A673 (cell line): ENCODE data around the gene GPR137. TPM values are rescaled to one million over a fixed set of nuclear protein-coding genes. Genes with fewer than 3 reads are reported as not detected.

ENCODE experiments used
- BruUV-seq: library from RNA; stranded (reverse); fragments of 400-500 nt; replicated peaks from 2 replicates; lab custom pipeline; 2021; lab: Mats Ljungman, UMichigan
- CTCF ChIA-PET: fragments of 300-600 bp; sonication (Branson Sonifier 250); formaldehyde crosslinking; loops from one replicate; lab custom pipeline; 2022; ENCODE audit warnings: antibody characterized with exemption; lab: Charles Lee
- POLR2A ChIA-PET: fragments of 300-600 bp; sonication (Branson Sonifier 250); formaldehyde crosslinking; loops from one replicate; lab custom pipeline; 2022; ENCODE audit warnings: antibody characterized with exemption; ENCODE audit not compliant: low non-redundant PET; lab: Charles Lee
- DNase-seq: peaks from one replicate; pipeline ENCODE4 v3.0.0-alpha.2; 2015; ENCODE audit warnings: low spot score
- H3K27ac ChIP-seq: fragments of 200-600 bp; sonication (generic); 2 replicates; pipeline ENCODE4 v1.5.1; 2016; ENCODE audit warnings: mixed run types, low read depth, mild to moderate bottlenecking, mixed read lengths, antibody characterized with exemption, low read length; ENCODE audit not compliant: poor library complexity, severe bottlenecking
- H3K27me3 ChIP-seq: fragments of 200-600 bp; sonication (generic); replicated peaks from 2 replicates; pipeline ENCODE4 v1.6.1; 2017; ENCODE audit warnings: mixed run types, low read depth, mild to moderate bottlenecking, mixed read lengths, antibody characterized with exemption, low read length; ENCODE audit not compliant: insufficient read depth, poor library complexity
- H3K36me3 ChIP-seq: fragments of 200-600 bp; sonication (generic); 2 replicates; pipeline ENCODE4 v1.6.1; 2016; ENCODE audit warnings: mixed run types, mild to moderate bottlenecking, mixed read lengths, antibody characterized with exemption, low read length; ENCODE audit not compliant: insufficient read depth, poor library complexity, severe bottlenecking
- H3K4me1 ChIP-seq: fragments of 200-600 bp; sonication (generic); 2 replicates; pipeline ENCODE4 v1.6.1; 2017; ENCODE audit warnings: mixed run types, mild to moderate bottlenecking, mixed read lengths, antibody characterized with exemption, low read length; ENCODE audit not compliant: insufficient read depth, poor library complexity, severe bottlenecking
- H3K4me3 ChIP-seq: fragments of 200-600 bp; sonication (generic); 2 replicates; pipeline ENCODE4 v1.5.1; 2016; ENCODE audit warnings: low read depth, mixed run types, mild to moderate bottlenecking, mixed read lengths, low read length; ENCODE audit not compliant: poor library complexity, severe bottlenecking
- H3K9me3 ChIP-seq: fragments of 200-600 bp; sonication (generic); 2 replicates; pipeline ENCODE4 v1.6.1; 2016; ENCODE audit warnings: mixed run types, low read depth, mild to moderate bottlenecking, mixed read lengths, antibody characterized with exemption, low read length; ENCODE audit not compliant: poor library complexity, severe bottlenecking
- CTCF ChIP-seq: fragments of 300-800, 200-600 bp; sonication (generic); conservative IDR thresholded peaks from 2 replicates; pipeline ENCODE4 v1.5.1; 2017; ENCODE audit warnings: low read depth, mild to moderate bottlenecking, antibody characterized with exemption, low read length, moderate library complexity, mixed read lengths
- EZH2 ChIP-seq: fragments of 200-600 bp; sonication (generic); IDR thresholded peaks from 2 replicates; pipeline ENCODE4 v1.6.1; 2017; ENCODE audit warnings: borderline replicate concordance, low read depth, mild to moderate bottlenecking, mixed read lengths, antibody characterized with exemption, low read length; ENCODE audit not compliant: poor library complexity, severe bottlenecking
- intact Hi-C: fragments of 100-400 bp; cut with micrococcal nuclease; formaldehyde crosslinking; loops from one replicate; pipeline ENCODE4 v1.10.0; 2022; ENCODE audit not compliant: unreplicated experiment
- total RNA-seq: library from RNA; stranded (reverse); gene quantifications from 2 replicates; pipeline ENCODE4 v1.2.3, GENCODE V29; 2021

GPR137 gene
- total RNA-seq, 1 experiment from 2014 or later: 47.9 TPM

GRCh38 chr11:64268025-64268892 lies 17.4 kb upstream of the GPR137 start:
- Histone ChIP-seq H3K4me1 (peaks cover 16% of the 10 kb centered on the region), H3K4me3 (peak overlapping the region; percentile 78), H3K9me3 (no peaks in the 10 kb centered on the region), H3K27me3 (no peaks in the 10 kb centered on the region), H3K27ac (peak overlapping the region; percentile 94), H3K36me3 (peaks cover 25% of the 10 kb centered on the region)
- peak; percentile 47 for DNase-seq
- BruUV-seq: no TSS peak
- CTCF ChIA-PET: interaction anchor here (1.7 kb wide), 1 partner anchor 87 kb away, joined by 4 read pairs; no protein-coding TSS in a partner anchor
- intact Hi-C loops: no loop called here
- TF ChIP-seq CTCF (no peak), EZH2 (no peak)
- POLR2A ChIA-PET: no interaction called here

GRCh38 chr11:64268893-64269539 lies 16.6 kb upstream of the GPR137 start:
- TF ChIP-seq CTCF (no peak), EZH2 (no peak)

GRCh38 chr11:64269540-64270220 lies 16.0 kb upstream of the GPR137 start:
- ChIA-PET POLR2A (no interaction called here), CTCF (interaction anchor here (1.0 to 2.7 kb wide), 4 partner anchors 18 to 86 kb away, joined by 4 to 11 read pairs (median 8); no protein-coding TSS in a partner anchor)
- peak; percentile 100 for DNase-seq
- H3K9me3 ChIP-seq: no peaks in the 10 kb centered on the region
- peaks cover 12% of the 10 kb centered on the region for H3K36me3 ChIP-seq
- 0 out of 2 replicates have a peak, but pooled peaks have one; percentile 22 for TF ChIP-seq CTCF
- no peak for TF ChIP-seq EZH2
- intact Hi-C loops: loop anchor here (2.0 kb wide), 2 partner anchors 15 to 35 kb away; partner anchors contain the start of genes BAD, ESRRA and GPR137
- H3K4me3 ChIP-seq: peak overlapping the region; percentile 78
- no peaks in the 10 kb centered on the region for H3K27me3 ChIP-seq
- peaks cover 16% of the 10 kb centered on the region for H3K4me1 ChIP-seq
- H3K27ac ChIP-seq: peak overlapping the region; percentile 94
- BruUV-seq: TSS peak; percentile 45

More at GRCh38 chr11:64268893-64269539, 16.6 kb upstream of the GPR137 start:
- POLR2A ChIA-PET: no interaction called here
- CTCF ChIA-PET: interaction anchor here (1.7 kb wide), 1 partner anchor 86 kb away, joined by 4 read pairs; no protein-coding TSS in a partner anchor
- Histone ChIP-seq H3K4me3 (peak overlapping the region; percentile 78), H3K27me3 (no peaks in the 10 kb centered on the region), H3K27ac (peak overlapping the region; percentile 94), H3K36me3 (peaks cover 17% of the 10 kb centered on the region), H3K4me1 (peaks cover 16% of the 10 kb centered on the region), H3K9me3 (no peaks in the 10 kb centered on the region)
- no TSS peak for BruUV-seq
- no peak for DNase-seq
- intact Hi-C loops: no loop called here
